D721Med (cell line): ENCODE data around the gene HECW1.
"Not testable (repeated sequence)": the region's sequence is repeated elsewhere in the genome, so short reads cannot be mapped to it uniquely, and the experiment has no call there.

Source experiments
- DNase-seq: peaks from one replicate; pipeline ENCODE4 v3.0.0; 2011; ENCODE audit warnings: low spot score; ENCODE audit not compliant: insufficient read length
- FAIRE-seq: peaks from 2 replicates; lab custom pipeline; 2011; peaks lifted over from hg19 to GRCh38; lab: Jason Lieb, UNC
- TF ChIP-seq, protein P1 (sequence below): IDR thresholded peaks from 2 replicates; pipeline ENCODE4 v1.5.1; 2012; ENCODE audit warnings: mild to moderate bottlenecking, control low read depth; ENCODE audit not compliant: insufficient read depth; ENCODE audit errors: missing control alignments

The HECW1 gene

DNA sequence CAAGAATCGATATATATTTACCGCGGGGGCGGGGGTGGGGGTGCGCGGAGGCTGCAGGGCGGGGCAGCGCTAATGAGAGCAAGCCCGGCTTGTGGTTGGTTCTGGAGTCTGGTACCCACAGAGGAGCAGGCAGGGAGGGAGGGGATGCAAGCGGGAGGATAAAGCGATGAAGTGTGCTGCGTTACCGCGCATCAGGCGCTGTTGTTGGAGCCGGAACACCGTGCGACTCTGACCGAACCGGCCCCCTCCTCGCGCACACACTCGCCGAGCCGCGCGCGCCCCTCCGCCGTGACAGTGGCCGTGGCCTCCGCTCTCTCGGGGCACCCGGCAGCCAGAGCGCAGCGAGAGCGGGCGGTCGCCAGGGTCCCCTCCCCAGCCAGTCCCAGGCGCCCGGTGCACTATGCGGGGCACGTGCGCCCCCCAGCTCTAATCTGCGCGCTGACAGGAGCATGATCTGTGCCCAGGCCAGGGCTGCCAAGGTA is at the start of gene HECW1:
Gene HECW1 (plus strand): TSS at position 189 of the 482 bp plus-strand sequence. CDS start 131,259 bp downstream, outside the sequence.
- no peak for FAIRE-seq

DNA sequence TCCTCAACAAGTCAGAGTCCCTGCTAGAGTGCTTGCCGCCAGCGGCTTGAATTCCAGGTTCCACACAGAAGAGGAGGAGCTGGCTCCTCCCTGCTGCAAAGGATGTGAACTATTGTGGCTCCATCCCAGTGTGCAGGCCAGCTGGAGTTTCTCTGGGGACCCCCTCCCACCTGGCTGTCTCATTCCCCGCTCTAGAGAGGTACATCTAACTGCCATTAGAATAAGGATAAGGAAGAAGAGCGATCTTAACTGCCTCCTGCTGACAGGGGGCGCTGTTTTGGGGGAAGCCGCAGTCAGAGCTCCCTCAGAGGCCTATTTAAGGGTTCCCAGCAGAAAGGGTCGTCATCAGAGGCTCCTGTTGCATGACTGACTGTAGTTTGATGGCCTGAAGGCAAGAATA is 40.8 kb upstream of the HECW1 start:
- DNase-seq: no peak
- FAIRE-seq: no peak
- TF ChIP-seq, protein P1, sequence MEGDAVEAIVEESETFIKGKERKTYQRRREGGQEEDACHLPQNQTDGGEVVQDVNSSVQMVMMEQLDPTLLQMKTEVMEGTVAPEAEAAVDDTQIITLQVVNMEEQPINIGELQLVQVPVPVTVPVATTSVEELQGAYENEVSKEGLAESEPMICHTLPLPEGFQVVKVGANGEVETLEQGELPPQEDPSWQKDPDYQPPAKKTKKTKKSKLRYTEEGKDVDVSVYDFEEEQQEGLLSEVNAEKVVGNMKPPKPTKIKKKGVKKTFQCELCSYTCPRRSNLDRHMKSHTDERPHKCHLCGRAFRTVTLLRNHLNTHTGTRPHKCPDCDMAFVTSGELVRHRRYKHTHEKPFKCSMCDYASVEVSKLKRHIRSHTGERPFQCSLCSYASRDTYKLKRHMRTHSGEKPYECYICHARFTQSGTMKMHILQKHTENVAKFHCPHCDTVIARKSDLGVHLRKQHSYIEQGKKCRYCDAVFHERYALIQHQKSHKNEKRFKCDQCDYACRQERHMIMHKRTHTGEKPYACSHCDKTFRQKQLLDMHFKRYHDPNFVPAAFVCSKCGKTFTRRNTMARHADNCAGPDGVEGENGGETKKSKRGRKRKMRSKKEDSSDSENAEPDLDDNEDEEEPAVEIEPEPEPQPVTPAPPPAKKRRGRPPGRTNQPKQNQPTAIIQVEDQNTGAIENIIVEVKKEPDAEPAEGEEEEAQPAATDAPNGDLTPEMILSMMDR: peak; percentile 28

More for the DNA sequence above, at the start of gene HECW1:
- TF ChIP-seq, protein P1: no peak
- peak; percentile 33 for DNase-seq

DNA sequence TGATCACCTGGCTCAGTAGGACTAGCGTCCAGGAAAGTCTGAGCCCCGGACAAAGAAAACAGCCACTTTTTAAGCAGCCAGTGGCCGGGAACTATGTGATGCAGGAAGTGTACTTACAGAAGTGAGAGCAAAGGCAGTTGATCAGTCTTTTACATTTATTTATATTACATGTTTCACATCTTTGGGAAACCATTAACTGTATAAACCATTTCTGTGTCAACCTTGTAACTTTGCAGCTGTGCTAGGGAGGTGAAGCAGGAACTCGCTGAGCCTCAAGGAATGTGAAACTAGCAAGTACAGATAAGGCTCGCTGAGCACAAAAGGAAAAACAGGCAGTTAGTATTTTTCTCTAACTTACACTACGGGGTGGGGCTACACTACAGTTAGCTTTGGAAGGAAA is 39.9 kb upstream of the HECW1 start:
- FAIRE-seq (no peak), DNase-seq (no peak)

DNA sequence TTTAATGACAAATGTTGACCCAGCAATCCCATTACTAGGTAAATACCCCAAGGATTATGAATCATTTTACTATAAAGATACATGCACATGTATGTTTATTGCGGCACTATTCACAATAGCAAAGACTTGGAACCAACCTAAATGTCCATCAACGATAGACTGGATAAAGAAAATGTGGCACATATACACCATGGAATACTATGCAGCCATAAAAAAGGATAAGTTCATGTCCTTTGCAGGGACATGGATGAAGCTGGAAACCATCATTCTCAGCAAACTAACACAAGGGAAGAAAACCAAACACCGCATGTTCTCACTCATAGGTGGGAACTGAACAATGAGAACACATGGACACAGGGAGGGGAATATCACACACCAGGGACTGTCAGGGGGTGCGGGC is 38.6 kb upstream of the HECW1 start:
- FAIRE-seq, DNase-seq: not testable (repeated sequence)

More for the DNA sequence above, 39.9 kb upstream of the HECW1 start:
- TF ChIP-seq, protein P1: no peak

DNA sequence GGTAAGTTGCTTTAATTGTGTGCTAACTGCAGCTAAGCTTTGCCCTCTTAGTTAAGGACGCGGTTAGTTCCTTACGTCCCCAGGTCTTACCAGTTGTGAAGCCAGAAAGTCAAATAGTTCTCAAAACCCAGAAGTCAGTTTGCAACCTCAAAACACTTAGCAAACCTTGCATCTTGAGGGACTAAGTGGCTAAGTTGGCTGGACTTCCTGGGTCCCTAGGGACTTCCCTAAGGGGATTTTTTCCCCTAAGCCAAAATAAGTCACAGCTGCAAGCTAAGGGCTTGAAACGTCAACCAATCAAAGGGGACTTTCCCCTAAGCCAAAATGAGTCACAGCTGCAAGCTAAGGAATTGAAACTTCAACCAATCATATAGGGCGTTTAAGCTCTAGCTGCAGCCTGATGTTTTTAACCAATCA is 36.2 kb upstream of the HECW1 start:
- no peak for FAIRE-seq
- DNase-seq: no peak
- TF ChIP-seq, protein P1: no peak

DNA sequence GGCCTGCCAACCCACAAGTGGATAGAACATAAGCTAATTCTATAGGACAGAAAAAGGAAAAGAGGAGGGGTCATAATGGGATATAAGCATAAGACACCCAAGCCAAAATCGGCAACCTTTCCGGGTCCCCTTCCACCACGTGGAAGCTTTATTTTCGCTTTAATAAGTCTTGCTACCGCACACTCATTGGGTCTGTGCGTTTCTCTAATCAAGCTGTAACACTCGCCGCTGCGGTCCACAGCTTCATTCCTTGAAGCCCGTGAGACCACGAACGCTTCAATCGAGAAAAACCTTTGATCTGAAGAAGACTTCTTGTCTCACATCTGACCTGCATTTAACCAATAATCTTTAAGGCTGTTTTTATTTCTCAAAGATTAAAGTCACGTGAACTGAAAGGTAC is 35.8 kb upstream of the HECW1 start:
- no peak for FAIRE-seq

DNA sequence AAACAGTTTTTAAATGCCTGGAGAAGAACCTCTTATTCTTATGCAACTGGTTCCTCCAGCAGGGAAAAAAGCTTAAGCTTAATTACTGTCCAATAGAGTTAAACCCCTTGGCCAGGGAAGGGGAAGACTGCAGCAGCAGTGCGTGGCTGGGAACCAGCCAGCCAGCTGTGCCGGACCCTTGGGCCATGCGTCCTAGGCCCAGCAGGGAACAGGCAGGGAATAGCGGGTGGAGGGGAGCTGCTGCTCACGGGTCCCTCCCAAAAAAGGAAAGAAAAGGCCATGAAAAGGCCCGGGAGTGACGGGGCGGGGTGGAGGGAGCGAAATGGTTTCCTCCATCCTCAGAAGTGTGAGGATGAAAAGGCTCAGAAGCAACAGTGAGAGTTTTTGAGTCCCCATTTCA is 35.2 kb upstream of the HECW1 start:
- TF ChIP-seq, protein P1: no peak
- DNase-seq: no peak

More for the DNA sequence above, 35.8 kb upstream of the HECW1 start:
- TF ChIP-seq, protein P1: no peak
- DNase-seq: no peak

DNA sequence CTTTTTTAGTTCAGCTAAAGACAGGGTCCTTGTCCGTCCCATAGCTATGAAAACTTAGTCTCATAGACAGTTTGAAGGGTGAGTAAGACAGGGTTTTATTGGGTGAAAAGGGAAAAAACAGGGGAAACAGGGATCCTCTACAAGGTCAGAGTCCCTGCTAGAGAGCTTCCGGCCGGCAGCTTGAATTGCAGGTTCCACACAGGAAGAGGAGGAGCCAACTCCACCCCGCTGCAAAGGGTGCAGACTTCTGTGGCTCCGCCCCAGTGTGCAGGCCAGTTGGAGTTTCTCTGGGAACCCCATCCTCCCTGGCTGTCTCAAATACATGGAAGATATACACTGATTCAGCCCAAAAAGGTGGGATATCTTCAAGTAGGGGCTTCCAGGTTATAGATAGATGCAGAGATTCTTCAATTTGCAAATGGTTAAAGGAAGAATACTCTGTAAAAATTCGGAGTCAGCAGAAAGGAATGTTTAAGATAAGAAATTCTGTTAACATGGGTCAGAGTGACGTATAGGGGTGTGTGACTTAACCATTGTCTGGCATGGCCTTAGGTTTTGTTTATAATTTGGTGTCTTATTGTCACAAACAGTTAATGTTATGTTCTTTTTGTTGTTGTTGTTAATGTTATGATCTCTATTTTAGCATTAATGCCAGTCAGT is 34.6 kb upstream of the HECW1 start:
- DNase-seq (no peak), FAIRE-seq (no peak)
- TF ChIP-seq, protein P1: no peak

More for the DNA sequence above, 35.2 kb upstream of the HECW1 start:
- FAIRE-seq: no peak
